ENCODE results near the gene EML3. TPM values are rescaled to one million over a fixed set of nuclear protein-coding genes. Genes with fewer than 3 reads are reported as not detected.
"Not testable (repeated sequence)": the region's sequence is repeated elsewhere in the genome, so short reads cannot be mapped to it uniquely, and the experiment has no call there.

The EML3 gene
- total RNA-seq, 1 donor from 2014 or later, result 80.9 TPM

DNA sequence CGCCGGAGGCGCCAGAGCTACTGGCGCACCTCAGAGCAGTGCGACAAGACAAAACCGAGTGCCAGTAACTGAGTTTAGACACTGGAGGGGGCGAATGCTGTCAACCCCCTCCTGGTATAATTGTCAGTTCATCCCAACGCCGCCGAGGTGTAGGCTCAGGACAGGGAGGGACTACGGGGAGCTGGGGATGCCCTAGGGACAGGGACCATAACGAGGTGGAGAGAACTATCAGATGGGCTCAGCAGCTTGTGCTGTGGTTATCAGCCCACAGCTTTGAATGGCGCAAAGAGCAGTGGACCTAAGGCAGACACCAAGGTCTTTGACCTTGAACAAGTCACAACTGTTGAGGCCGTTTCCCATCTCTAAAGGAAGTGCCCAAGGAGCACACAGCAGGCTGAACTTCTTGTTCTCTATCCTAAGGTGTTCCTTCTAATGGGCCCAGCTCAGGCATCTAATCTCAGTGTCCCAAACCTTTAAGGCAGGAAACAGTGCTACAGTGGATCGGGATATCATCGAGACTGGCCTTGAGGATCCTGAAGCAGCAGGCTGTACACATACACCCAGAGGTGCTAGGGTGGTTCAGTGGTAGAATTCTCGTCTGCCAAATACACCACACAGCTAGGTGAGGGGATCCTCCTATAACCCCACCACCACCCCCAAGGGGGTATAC, 20.3 kb downstream of the EML3 start:
- H3K27me3 Mint-ChIP-seq (ENCODE audit: unreplicated experiment), result no peaks in the 10 kb centered on the region
- H3K27ac Mint-ChIP-seq (ENCODE audit: unreplicated experiment), result peak overlapping the region; percentile 96
- peak overlapping the region; percentile 90 for H3K4me3 Mint-ChIP-seq (ENCODE audit: unreplicated experiment)
- H3K4me1 Mint-ChIP-seq (ENCODE audit: unreplicated experiment), result peaks cover 33% of the 10 kb centered on the region
- H3K36me3 Mint-ChIP-seq (ENCODE audit: unreplicated experiment), result peaks cover 24% of the 10 kb centered on the region
- DNase-seq (ENCODE audit: extremely low spot score, unreplicated experiment), result no peak
- no peak for TF ChIP-seq CTCF (IDR thresholded peaks at IDR 0.05)
- H3K9me3 Mint-ChIP-seq (ENCODE audit: unreplicated experiment), result no peaks in the 10 kb centered on the region

- peak; percentile 98 for DNase-seq (ENCODE audit: extremely low spot score, unreplicated experiment)
- H3K36me3 Mint-ChIP-seq (ENCODE audit: unreplicated experiment), result peaks cover 20% of the 10 kb centered on the region
- H3K27ac Mint-ChIP-seq (ENCODE audit: unreplicated experiment), result peak within 1 kb of the TSS; percentile 96
- H3K27me3 Mint-ChIP-seq (ENCODE audit: unreplicated experiment), result no peaks in the 10 kb centered on the region
- H3K4me1 Mint-ChIP-seq (ENCODE audit: unreplicated experiment), result peaks cover 33% of the 10 kb centered on the region
- H3K9me3 Mint-ChIP-seq (ENCODE audit: unreplicated experiment), result no peaks in the 10 kb centered on the region
- H3K4me3 Mint-ChIP-seq (ENCODE audit: unreplicated experiment), result peak within 1 kb of the TSS; percentile 90
- peak; percentile 4 for TF ChIP-seq CTCF (IDR thresholded peaks at IDR 0.05)
These were observed 21.0 kb downstream of the EML3 start, which contains the start of gene TUT1 for GRCh38 chr11:62591448-62592145. TUT1 (minus strand) TSS chr11:62591523; CDS start chr11:62591485, 38 bp downstream.

- peak; percentile 45 for TF ChIP-seq CTCF (IDR thresholded peaks at IDR 0.05)
- Mint-ChIP-seq H3K9me3 (ENCODE audit: unreplicated experiment) (no peaks in the 10 kb centered on the region), H3K36me3 (ENCODE audit: unreplicated experiment) (peaks cover 5% of the 10 kb centered on the region), H3K4me1 (ENCODE audit: unreplicated experiment) (peaks cover 33% of the 10 kb centered on the region), H3K27me3 (ENCODE audit: unreplicated experiment) (no peaks in the 10 kb centered on the region), H3K27ac (ENCODE audit: unreplicated experiment) (no peak overlapping the region), H3K4me3 (ENCODE audit: unreplicated experiment) (peak overlapping the region; percentile 90)
- no peak for DNase-seq (ENCODE audit: extremely low spot score, unreplicated experiment)
These were observed 23.5 kb downstream of the EML3 start for GRCh38 chr11:62588966-62589637.

- H3K36me3 Mint-ChIP-seq (ENCODE audit: unreplicated experiment); H3K27ac Mint-ChIP-seq (ENCODE audit: unreplicated experiment); H3K4me1 Mint-ChIP-seq (ENCODE audit: unreplicated experiment); H3K9me3 Mint-ChIP-seq (ENCODE audit: unreplicated experiment); H3K4me3 Mint-ChIP-seq (ENCODE audit: unreplicated experiment); H3K27me3 Mint-ChIP-seq (ENCODE audit: unreplicated experiment); DNase-seq (ENCODE audit: extremely low spot score, unreplicated experiment): not testable (repeated sequence)
These were observed 27.2 kb downstream of the EML3 start for GRCh38 chr11:62585356-62585755.

- H3K27me3 Mint-ChIP-seq (ENCODE audit: unreplicated experiment); H3K9me3 Mint-ChIP-seq (ENCODE audit: unreplicated experiment); H3K4me1 Mint-ChIP-seq (ENCODE audit: unreplicated experiment); H3K27ac Mint-ChIP-seq (ENCODE audit: unreplicated experiment); H3K4me3 Mint-ChIP-seq (ENCODE audit: unreplicated experiment); DNase-seq (ENCODE audit: extremely low spot score, unreplicated experiment): not testable (repeated sequence)
- H3K36me3 Mint-ChIP-seq (ENCODE audit: unreplicated experiment), result peaks cover 11% of the 10 kb centered on the region
These were observed 30.8 kb downstream of the EML3 start for GRCh38 chr11:62581735-62582134.
